ENCODE results near the gene VPS33A. TPM values are rescaled to one million over a fixed set of nuclear protein-coding genes. Genes with fewer than 3 reads are reported as not detected.

VPS33A gene
- total and polyA plus RNA-seq, 2 of the 8 experiments (the other 6 are each of a cell fraction or from before 2014, with no cell fraction given): 16.4 to 41.8 TPM

DNA sequence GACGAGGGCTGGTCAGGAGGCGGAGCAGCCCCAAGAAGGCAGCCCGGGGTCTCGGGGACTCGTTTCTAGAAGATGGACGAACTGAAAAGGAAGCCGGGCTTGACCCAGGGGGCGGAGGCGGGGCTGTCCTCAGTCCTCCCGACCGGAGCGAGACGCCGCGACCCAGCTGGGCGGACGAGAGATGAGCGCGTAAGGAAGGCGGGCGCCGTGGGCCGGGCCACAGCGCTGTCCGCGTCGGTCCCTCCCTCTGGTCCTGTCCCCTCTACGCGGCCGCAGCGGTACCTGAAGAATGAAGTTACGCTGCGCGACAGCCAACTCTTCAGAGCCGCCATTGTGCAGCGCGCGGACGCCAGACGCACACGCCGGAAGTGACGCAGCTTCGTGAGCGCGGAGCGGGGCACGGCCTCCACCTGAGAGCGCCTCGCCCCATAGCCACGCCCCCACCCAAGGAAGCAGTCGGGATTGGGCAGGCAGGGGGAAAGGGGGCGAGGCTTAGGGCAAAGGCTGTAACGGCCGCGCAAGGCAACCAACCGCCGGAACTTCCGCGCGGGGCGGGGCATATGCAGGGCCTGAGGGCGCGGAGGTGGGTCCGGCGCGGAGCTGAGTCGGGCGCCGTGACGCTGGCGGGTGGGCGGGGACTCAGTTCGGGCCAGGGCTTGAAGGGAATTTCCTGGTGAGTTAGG lies 40.5 kb downstream of the VPS33A start, which contains the start of gene DIABLO (continued):
- TF ChIP-seq, protein P1, sequence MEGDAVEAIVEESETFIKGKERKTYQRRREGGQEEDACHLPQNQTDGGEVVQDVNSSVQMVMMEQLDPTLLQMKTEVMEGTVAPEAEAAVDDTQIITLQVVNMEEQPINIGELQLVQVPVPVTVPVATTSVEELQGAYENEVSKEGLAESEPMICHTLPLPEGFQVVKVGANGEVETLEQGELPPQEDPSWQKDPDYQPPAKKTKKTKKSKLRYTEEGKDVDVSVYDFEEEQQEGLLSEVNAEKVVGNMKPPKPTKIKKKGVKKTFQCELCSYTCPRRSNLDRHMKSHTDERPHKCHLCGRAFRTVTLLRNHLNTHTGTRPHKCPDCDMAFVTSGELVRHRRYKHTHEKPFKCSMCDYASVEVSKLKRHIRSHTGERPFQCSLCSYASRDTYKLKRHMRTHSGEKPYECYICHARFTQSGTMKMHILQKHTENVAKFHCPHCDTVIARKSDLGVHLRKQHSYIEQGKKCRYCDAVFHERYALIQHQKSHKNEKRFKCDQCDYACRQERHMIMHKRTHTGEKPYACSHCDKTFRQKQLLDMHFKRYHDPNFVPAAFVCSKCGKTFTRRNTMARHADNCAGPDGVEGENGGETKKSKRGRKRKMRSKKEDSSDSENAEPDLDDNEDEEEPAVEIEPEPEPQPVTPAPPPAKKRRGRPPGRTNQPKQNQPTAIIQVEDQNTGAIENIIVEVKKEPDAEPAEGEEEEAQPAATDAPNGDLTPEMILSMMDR (IDR thresholded peaks at IDR 0.05; ENCODE audit: control extremely low read depth in 1 of 3, insufficient read depth in 1 of 3, low read depth in 1 of 3, low read length in 3 of 3): no peak
- no peak for TF ChIP-seq EZH2 (IDR thresholded peaks at IDR 0.05; ENCODE audit: low read depth, low read length, severe bottlenecking)
- TF ChIP-seq, protein P2, sequence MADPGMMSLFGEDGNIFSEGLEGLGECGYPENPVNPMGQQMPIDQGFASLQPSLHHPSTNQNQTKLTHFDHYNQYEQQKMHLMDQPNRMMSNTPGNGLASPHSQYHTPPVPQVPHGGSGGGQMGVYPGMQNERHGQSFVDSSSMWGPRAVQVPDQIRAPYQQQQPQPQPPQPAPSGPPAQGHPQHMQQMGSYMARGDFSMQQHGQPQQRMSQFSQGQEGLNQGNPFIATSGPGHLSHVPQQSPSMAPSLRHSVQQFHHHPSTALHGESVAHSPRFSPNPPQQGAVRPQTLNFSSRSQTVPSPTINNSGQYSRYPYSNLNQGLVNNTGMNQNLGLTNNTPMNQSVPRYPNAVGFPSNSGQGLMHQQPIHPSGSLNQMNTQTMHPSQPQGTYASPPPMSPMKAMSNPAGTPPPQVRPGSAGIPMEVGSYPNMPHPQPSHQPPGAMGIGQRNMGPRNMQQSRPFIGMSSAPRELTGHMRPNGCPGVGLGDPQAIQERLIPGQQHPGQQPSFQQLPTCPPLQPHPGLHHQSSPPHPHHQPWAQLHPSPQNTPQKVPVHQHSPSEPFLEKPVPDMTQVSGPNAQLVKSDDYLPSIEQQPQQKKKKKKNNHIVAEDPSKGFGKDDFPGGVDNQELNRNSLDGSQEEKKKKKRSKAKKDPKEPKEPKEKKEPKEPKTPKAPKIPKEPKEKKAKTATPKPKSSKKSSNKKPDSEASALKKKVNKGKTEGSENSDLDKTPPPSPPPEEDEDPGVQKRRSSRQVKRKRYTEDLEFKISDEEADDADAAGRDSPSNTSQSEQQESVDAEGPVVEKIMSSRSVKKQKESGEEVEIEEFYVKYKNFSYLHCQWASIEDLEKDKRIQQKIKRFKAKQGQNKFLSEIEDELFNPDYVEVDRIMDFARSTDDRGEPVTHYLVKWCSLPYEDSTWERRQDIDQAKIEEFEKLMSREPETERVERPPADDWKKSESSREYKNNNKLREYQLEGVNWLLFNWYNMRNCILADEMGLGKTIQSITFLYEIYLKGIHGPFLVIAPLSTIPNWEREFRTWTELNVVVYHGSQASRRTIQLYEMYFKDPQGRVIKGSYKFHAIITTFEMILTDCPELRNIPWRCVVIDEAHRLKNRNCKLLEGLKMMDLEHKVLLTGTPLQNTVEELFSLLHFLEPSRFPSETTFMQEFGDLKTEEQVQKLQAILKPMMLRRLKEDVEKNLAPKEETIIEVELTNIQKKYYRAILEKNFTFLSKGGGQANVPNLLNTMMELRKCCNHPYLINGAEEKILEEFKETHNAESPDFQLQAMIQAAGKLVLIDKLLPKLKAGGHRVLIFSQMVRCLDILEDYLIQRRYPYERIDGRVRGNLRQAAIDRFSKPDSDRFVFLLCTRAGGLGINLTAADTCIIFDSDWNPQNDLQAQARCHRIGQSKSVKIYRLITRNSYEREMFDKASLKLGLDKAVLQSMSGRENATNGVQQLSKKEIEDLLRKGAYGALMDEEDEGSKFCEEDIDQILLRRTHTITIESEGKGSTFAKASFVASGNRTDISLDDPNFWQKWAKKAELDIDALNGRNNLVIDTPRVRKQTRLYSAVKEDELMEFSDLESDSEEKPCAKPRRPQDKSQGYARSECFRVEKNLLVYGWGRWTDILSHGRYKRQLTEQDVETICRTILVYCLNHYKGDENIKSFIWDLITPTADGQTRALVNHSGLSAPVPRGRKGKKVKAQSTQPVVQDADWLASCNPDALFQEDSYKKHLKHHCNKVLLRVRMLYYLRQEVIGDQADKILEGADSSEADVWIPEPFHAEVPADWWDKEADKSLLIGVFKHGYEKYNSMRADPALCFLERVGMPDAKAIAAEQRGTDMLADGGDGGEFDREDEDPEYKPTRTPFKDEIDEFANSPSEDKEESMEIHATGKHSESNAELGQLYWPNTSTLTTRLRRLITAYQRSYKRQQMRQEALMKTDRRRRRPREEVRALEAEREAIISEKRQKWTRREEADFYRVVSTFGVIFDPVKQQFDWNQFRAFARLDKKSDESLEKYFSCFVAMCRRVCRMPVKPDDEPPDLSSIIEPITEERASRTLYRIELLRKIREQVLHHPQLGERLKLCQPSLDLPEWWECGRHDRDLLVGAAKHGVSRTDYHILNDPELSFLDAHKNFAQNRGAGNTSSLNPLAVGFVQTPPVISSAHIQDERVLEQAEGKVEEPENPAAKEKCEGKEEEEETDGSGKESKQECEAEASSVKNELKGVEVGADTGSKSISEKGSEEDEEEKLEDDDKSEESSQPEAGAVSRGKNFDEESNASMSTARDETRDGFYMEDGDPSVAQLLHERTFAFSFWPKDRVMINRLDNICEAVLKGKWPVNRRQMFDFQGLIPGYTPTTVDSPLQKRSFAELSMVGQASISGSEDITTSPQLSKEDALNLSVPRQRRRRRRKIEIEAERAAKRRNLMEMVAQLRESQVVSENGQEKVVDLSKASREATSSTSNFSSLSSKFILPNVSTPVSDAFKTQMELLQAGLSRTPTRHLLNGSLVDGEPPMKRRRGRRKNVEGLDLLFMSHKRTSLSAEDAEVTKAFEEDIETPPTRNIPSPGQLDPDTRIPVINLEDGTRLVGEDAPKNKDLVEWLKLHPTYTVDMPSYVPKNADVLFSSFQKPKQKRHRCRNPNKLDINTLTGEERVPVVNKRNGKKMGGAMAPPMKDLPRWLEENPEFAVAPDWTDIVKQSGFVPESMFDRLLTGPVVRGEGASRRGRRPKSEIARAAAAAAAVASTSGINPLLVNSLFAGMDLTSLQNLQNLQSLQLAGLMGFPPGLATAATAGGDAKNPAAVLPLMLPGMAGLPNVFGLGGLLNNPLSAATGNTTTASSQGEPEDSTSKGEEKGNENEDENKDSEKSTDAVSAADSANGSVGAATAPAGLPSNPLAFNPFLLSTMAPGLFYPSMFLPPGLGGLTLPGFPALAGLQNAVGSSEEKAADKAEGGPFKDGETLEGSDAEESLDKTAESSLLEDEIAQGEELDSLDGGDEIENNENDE (IDR thresholded peaks at IDR 0.05; ENCODE audit: insufficient replicate concordance, low read length): no peak
- TF ChIP-seq ASH2L (IDR thresholded peaks at IDR 0.05; ENCODE audit: low read length): peak; percentile 82
- peak; percentile 59; the same call in 1 of the 2 replicates for TF ChIP-seq SP1 (IDR thresholded peaks at IDR 0.05; ENCODE audit: low read depth, low read length)
- no peak for TF ChIP-seq CBX5 (IDR thresholded peaks at IDR 0.05; ENCODE audit: low read depth, low read length)
- TF ChIP-seq JUND (IDR thresholded peaks at IDR 0.05; ENCODE audit: low read length): no peak
- TF ChIP-seq CREB1 (IDR thresholded peaks at IDR 0.05): peak; percentile 98
